ENCODE data around the gene NOL9. TPM values are rescaled to one million over a fixed set of nuclear protein-coding genes. Genes with fewer than 3 reads are reported as not detected.
"Not testable (repeated sequence)": the region's sequence is repeated elsewhere in the genome, so short reads cannot be mapped to it uniquely, and the experiment has no call there.

NOL9 gene
- total RNA-seq, 2 experiments from 2014 or later: 39.8 to 43.6 TPM

DNA sequence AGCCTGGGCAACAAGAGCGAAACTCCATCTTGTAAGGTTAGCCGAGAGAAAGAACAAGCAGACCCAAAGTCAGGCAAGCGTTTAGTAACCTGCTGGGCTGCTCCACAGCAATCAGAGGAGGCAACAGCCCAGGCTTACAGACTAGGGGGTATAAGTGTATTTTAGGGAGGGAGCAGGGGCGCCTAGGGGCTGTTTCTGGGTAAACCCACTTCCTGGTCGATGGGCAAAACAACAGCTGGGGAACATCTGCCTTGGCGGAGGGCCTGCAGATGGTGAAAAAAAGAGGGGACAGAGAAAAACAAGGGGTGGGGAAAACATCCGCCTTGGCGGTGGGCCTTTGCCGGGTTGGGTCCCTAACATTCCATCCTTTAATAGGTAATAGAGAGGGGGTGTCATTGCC lies 6.0 kb upstream of the NOL9 start:
- Mint-ChIP-seq H3K4me1 (ENCODE audit: low read depth) (peaks cover 10% of the 10 kb centered on the region), H3K9me3 (ENCODE audit: insufficient read depth) (no peaks in the 10 kb centered on the region), H3K27ac (no peak overlapping the region), H3K27me3 (ENCODE audit: low read depth) (no peaks in the 10 kb centered on the region), H3K4me3 (no peak overlapping the region), H3K36me3 (ENCODE audit: low read depth) (no peaks in the 10 kb centered on the region)
- ATAC-seq: no peak
- ChIA-PET CTCF (no interaction called here), POLR2A (no interaction called here)
- no peak for DNase-seq

DNA sequence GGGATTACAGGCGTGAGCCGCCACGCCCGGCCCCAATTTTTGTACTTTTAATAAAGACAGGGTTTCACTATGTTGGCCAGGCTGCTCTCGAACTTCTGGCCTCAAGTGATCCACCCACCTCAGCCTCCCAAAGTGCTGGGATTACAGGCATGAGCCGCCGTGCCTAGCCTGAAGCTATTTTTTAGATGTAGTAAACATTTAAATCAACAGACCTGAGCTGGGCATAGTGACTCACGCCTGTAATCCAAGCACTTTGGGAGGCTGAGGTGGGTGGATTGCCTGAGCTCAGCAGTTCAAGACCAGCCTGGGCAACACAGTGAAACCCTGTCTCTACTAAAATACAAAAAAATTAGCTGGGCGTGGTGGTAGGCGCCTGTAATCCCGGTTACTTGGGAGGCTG lies 4.8 kb upstream of the NOL9 start:
- DNase-seq; H3K27ac Mint-ChIP-seq; H3K9me3 Mint-ChIP-seq (ENCODE audit: insufficient read depth); CTCF ChIA-PET; H3K27me3 Mint-ChIP-seq (ENCODE audit: low read depth); POLR2A ChIA-PET; H3K36me3 Mint-ChIP-seq (ENCODE audit: low read depth); H3K4me3 Mint-ChIP-seq; ATAC-seq: not testable (repeated sequence)
- H3K4me1 Mint-ChIP-seq (ENCODE audit: low read depth): peaks cover 17% of the 10 kb centered on the region

GRCh38 chr1:6557597-6557996 lies 3.3 kb upstream of the NOL9 start:
- Mint-ChIP-seq H3K27ac (no peak overlapping the region), H3K4me1 (ENCODE audit: low read depth) (peaks cover 23% of the 10 kb centered on the region), H3K9me3 (ENCODE audit: insufficient read depth) (no peaks in the 10 kb centered on the region), H3K4me3 (no peak overlapping the region), H3K36me3 (ENCODE audit: low read depth) (no peaks in the 10 kb centered on the region), H3K27me3 (ENCODE audit: low read depth) (no peaks in the 10 kb centered on the region)
- POLR2A ChIA-PET: no interaction called here
- DNase-seq (no peak), ATAC-seq (no peak)
- CTCF ChIA-PET: no interaction called here

DNA sequence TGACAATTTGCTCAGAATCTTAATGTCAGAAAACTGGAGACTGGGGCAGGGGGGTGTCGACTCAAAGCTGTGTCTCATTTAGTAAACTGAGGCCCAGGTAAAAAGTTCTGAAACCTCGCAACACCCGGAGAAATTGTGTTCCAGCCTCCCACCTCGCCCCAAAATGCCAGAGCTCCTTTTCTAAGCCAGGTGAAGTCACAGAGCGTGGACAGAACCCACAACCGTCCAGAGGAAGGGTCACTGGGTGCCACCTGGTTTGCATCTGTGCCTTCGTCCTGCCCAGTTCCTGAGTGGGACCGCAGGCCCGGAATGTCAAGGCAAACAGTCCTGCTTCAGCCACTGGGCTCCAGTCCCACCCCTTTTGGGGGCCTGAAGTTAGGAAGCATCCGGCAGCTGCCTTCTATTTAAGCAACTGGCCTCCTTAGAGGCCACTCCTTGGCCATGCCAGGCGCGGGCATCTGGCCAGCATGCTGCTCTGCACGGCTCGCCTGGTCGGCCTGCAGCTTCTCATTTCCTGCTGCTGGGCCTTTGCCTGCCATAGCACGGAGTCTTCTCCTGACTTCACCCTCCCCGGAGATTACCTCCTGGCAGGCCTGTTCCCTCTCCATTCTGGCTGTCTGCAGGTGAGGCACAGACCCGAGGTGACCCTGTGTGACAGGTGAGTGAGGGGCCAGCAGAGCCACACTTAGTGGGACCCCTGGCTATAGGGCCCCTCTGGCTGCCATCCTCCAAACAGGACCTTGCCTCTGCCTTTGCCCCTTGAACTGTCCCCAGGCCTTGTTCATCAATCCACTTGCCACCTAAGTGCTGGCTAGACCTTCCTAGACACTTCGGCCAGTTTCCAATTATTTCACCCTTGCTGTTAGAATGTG lies 830 bp upstream of the NOL9 start, which contains the start of gene TAS1R1:
TAS1R1 (plus strand) TSS at position 401 of the 872 bp plus-strand sequence; CDS start at position 468, 67 bp downstream.
- ChIA-PET CTCF (interaction anchor here (0.9 to 3.8 kb wide), 33 partner anchors 9 to 281 kb away, joined by 3 to 37 read pairs (median 4); partner anchors contain the start of genes KLHL21, PLEKHG5 and ZBTB48), POLR2A (interaction anchor here (0.8 to 2.4 kb wide), 9 partner anchors 10 to 87 kb away, joined by 3 to 15 read pairs (median 4); partner anchors contain the start of genes KLHL21, PHF13 and ZBTB48)
- H3K4me1 Mint-ChIP-seq (ENCODE audit: low read depth): peaks cover 20% of the 10 kb centered on the region
- no peaks in the 10 kb centered on the region for H3K9me3 Mint-ChIP-seq (ENCODE audit: insufficient read depth)
- H3K27me3 Mint-ChIP-seq (ENCODE audit: low read depth): no peaks in the 10 kb centered on the region
- DNase-seq: no peak
- peak within 1 kb of the TSS; percentile 58 for H3K27ac Mint-ChIP-seq
- H3K4me3 Mint-ChIP-seq: peak within 1 kb of the TSS; percentile 75
- no peak for ATAC-seq
- H3K36me3 Mint-ChIP-seq (ENCODE audit: low read depth): peaks cover 3% of the 10 kb centered on the region

- H3K9me3 Mint-ChIP-seq (ENCODE audit: insufficient read depth): no peaks in the 10 kb centered on the region
- ATAC-seq (no peak), DNase-seq (no peak)
- peaks cover 51% of the 10 kb centered on the region for H3K36me3 Mint-ChIP-seq (ENCODE audit: low read depth)
- H3K27me3 Mint-ChIP-seq (ENCODE audit: low read depth): no peaks in the 10 kb centered on the region
- H3K4me1 Mint-ChIP-seq (ENCODE audit: low read depth): peaks cover 34% of the 10 kb centered on the region
- H3K4me3 Mint-ChIP-seq: no peak overlapping the region
- CTCF ChIA-PET: interaction anchor here (1.3 kb wide), 1 partner anchor 60 kb away, joined by 3 read pairs; no protein-coding TSS in a partner anchor
- POLR2A ChIA-PET: no interaction called here
- H3K27ac Mint-ChIP-seq: peak overlapping the region; percentile 82
Measured at GRCh38 chr1:6547301-6547700, 7.0 kb downstream of the NOL9 start.

- CTCF ChIA-PET: interaction anchor here (1.6 kb wide), 1 partner anchor 8 kb away, joined by 18 read pairs; the partner anchor contains the start of genes NOL9 and TAS1R1
- Mint-ChIP-seq H3K4me1 (ENCODE audit: low read depth) (peaks cover 31% of the 10 kb centered on the region), H3K4me3 (peak overlapping the region; percentile 7), H3K36me3 (ENCODE audit: low read depth) (peaks cover 57% of the 10 kb centered on the region), H3K27me3 (ENCODE audit: low read depth) (no peaks in the 10 kb centered on the region), H3K9me3 (ENCODE audit: insufficient read depth) (no peaks in the 10 kb centered on the region), H3K27ac (peak overlapping the region; percentile 82)
- no peak for DNase-seq
- POLR2A ChIA-PET: interaction anchor here (2.1 kb wide), 1 partner anchor 8 kb away, joined by 9 read pairs; the partner anchor contains the start of gene NOL9
- no peak for ATAC-seq
Measured at GRCh38 chr1:6546326-6546725, 8.0 kb downstream of the NOL9 start.

- Mint-ChIP-seq H3K27ac (peak overlapping the region; percentile 82), H3K27me3 (ENCODE audit: low read depth) (no peaks in the 10 kb centered on the region), H3K36me3 (ENCODE audit: low read depth) (peaks cover 63% of the 10 kb centered on the region), H3K9me3 (ENCODE audit: insufficient read depth) (no peaks in the 10 kb centered on the region), H3K4me1 (ENCODE audit: low read depth) (peaks cover 31% of the 10 kb centered on the region), H3K4me3 (peak overlapping the region; percentile 7)
- CTCF ChIA-PET: interaction anchor here (0.6 to 2.4 kb wide), 4 partner anchors 9 to 101 kb away, joined by 3 to 18 read pairs (median 4); partner anchors contain the start of genes KLHL21, NOL9 and TAS1R1
- ATAC-seq: peak; percentile 68
- peak; percentile 29 for DNase-seq
- POLR2A ChIA-PET: interaction anchor here (2.1 kb wide), 1 partner anchor 9 kb away, joined by 9 read pairs; the partner anchor contains the start of gene NOL9
Measured at GRCh38 chr1:6545276-6546112, 8.8 kb downstream of the NOL9 start.

GRCh38 chr1:6544831-6545230 lies 9.5 kb downstream of the NOL9 start:
- CTCF ChIA-PET: interaction anchor here (1.6 to 2.4 kb wide), 2 partner anchors 10 to 57 kb away, joined by 6 to 18 read pairs; partner anchors contain the start of genes KLHL21, NOL9 and TAS1R1
- no peak for DNase-seq
- no peak overlapping the region for H3K4me3 Mint-ChIP-seq
- H3K27ac Mint-ChIP-seq: peak overlapping the region; percentile 82
- H3K27me3 Mint-ChIP-seq (ENCODE audit: low read depth): no peaks in the 10 kb centered on the region
- peaks cover 59% of the 10 kb centered on the region for H3K36me3 Mint-ChIP-seq (ENCODE audit: low read depth)
- no peak for ATAC-seq
- no peaks in the 10 kb centered on the region for H3K9me3 Mint-ChIP-seq (ENCODE audit: insufficient read depth)
- peaks cover 31% of the 10 kb centered on the region for H3K4me1 Mint-ChIP-seq (ENCODE audit: low read depth)
- POLR2A ChIA-PET: interaction anchor here (2.1 kb wide), 1 partner anchor 9 kb away, joined by 9 read pairs; the partner anchor contains the start of gene NOL9

DNA sequence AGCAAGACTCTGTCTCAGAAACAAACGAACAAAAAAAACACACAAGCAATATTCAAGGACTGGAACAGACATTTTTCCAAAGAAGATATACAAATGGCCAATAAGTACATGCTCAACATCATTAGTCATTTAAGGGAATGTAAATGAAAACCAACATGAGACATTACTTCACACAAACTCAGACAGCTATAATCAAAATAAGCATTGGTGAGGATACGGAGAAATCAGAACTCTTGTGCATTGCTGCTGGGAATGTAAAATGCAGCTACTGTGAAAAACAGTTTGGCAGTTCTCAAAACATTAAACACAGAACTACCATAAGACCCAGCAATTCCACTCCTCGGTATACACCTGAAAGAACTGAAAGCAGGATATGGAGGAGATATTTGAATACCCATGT lies 15.4 kb downstream of the NOL9 start:
- H3K9me3 Mint-ChIP-seq (ENCODE audit: insufficient read depth): no peaks in the 10 kb centered on the region
- POLR2A ChIA-PET: no interaction called here
- H3K4me1 Mint-ChIP-seq (ENCODE audit: low read depth): no peaks in the 10 kb centered on the region
- peak overlapping the region; percentile 52 for H3K27ac Mint-ChIP-seq
- H3K36me3 Mint-ChIP-seq (ENCODE audit: low read depth): peaks cover 30% of the 10 kb centered on the region
- H3K4me3 Mint-ChIP-seq: no peak overlapping the region
- DNase-seq: no peak
- no peak for ATAC-seq
- CTCF ChIA-PET: interaction anchor here (0.7 to 0.8 kb wide), 2 partner anchors 15 to 108 kb away, joined by 3 read pairs; partner anchors contain the start of gene NOL9
- no peaks in the 10 kb centered on the region for H3K27me3 Mint-ChIP-seq (ENCODE audit: low read depth)

- no peak overlapping the region for H3K27ac Mint-ChIP-seq
- CTCF ChIA-PET: interaction anchor here (1.1 to 2.5 kb wide), 2 partner anchors 13 to 19 kb away, joined by 3 to 8 read pairs; partner anchors contain the start of gene TAS1R1
Measured at GRCh38 chr1:6536291-6536690, 18.0 kb downstream of the NOL9 start.

DNA sequence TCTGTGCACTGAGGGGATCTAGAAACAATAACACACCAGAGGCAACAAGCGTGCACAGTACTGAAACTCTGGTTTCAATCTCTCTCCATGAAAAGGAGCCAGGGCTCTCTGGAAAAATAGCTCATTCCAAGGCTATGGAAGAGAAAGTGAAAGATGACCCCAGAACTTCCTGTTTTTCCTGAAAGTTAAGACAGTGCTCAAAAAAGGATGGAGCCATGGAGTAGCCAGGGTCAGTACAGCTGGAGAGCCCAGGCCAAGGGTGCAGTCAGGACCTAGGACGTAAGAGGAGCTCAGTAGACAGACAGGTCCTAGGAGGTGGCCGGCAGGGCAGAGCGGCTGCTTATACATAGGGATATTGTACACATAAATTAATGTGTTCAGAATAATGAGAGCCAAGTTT lies 19.1 kb downstream of the NOL9 start:
- no peaks in the 10 kb centered on the region for H3K9me3 Mint-ChIP-seq (ENCODE audit: insufficient read depth)
- CTCF ChIA-PET: interaction anchor here (1.1 kb wide), 1 partner anchor 12 kb away, joined by 3 read pairs; no protein-coding TSS in a partner anchor
- ATAC-seq: no peak
- H3K36me3 Mint-ChIP-seq (ENCODE audit: low read depth): peaks cover 39% of the 10 kb centered on the region
- no peak overlapping the region for H3K27ac Mint-ChIP-seq
- no peaks in the 10 kb centered on the region for H3K4me1 Mint-ChIP-seq (ENCODE audit: low read depth)
- no peaks in the 10 kb centered on the region for H3K27me3 Mint-ChIP-seq (ENCODE audit: low read depth)
- DNase-seq: no peak
- H3K4me3 Mint-ChIP-seq: no peak overlapping the region
- POLR2A ChIA-PET: interaction anchor here (0.6 to 1.7 kb wide), 2 partner anchors 20 to 47 kb away, joined by 3 to 5 read pairs; partner anchors contain the start of gene TAS1R1

More at GRCh38 chr1:6536291-6536690, 18.0 kb downstream of the NOL9 start:
- DNase-seq: no peak
- no peak for ATAC-seq
- Mint-ChIP-seq H3K27me3 (ENCODE audit: low read depth) (no peaks in the 10 kb centered on the region), H3K9me3 (ENCODE audit: insufficient read depth) (no peaks in the 10 kb centered on the region), H3K36me3 (ENCODE audit: low read depth) (peaks cover 42% of the 10 kb centered on the region), H3K4me1 (ENCODE audit: low read depth) (no peaks in the 10 kb centered on the region), H3K4me3 (no peak overlapping the region)
- POLR2A ChIA-PET: interaction anchor here (1.7 kb wide), 1 partner anchor 19 kb away, joined by 5 read pairs; the partner anchor contains the start of gene TAS1R1

All from activated CD8-positive, alpha-beta T cell treated with anti-CD3 and anti-CD28 coated beads, Interleukin-2, amount 10 ng/mL, durations not matched to agents 7 days and 5 days (primary cell).